Erythroblast (primary cell): Measurements from ENCODE around the gene TAF10.

Source experiments
- GATA1 ChIP-seq: IDR thresholded peaks from 2 replicates; pipeline ENCODE4 v1.6.1; 2011; ENCODE audit warnings: low read depth, mild to moderate bottlenecking, control low read depth, low read length, moderate library complexity
- POLR2A ChIP-seq: IDR thresholded peaks from 2 replicates; pipeline ENCODE4 v1.6.1; 2011; ENCODE audit warnings: mild to moderate bottlenecking, low read length

DNA sequence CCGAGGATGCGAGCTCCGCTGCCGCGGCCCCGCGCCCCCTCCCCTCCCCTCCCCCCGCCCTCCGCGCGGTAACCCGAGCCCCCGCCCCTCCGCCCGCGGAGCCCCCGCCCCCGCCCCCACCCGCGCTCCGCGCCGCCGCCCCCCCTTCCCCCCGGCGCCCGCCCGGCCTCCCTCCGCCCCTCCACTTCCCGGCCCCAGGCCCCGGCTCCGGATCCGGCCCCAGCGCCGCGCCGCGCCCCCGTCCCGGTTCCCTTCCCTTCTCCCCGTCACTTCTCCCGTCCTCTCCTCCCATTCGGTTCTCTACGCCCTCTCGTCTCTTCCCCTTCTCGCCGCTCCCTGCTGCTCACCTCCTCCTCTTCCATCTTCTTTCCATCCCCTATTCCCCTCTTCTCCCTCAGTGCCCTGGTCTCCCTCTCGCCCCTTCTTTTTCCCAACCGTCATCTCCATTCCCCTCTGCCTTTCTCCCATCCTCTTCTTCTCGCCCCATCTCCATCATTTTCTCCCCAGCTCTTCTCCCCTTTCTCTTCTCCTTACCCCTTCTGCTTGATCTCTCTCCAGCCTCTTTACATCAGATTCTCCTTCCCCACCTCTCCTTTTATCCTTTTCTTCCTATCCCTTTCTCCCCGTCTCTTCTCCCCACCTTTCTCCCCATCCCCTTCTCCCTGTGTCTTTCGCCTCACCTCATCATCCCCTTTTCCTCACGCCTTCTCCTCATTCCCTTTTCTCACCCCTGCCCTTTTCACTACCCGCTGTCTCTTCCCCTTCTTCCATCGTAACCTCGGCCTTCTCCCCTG is 44.0 kb upstream of the TAF10 start, which contains the start of gene DCHS1:
- TF ChIP-seq POLR2A = no peak
- TF ChIP-seq GATA1 = no peak
